ENCODE data around the gene CXCR2. TPM values are rescaled to one million over a fixed set of nuclear protein-coding genes. Genes with fewer than 3 reads are reported as not detected.

Gene CXCR2
- total RNA-seq, 1 donor from 2014 or later, result not detected

GRCh38 chr2:218123986-218124385, 1.8 kb upstream of the CXCR2 start:
- no peak for DNase-seq (ENCODE audit: extremely low spot score, unreplicated experiment)
- peaks cover 52% of the 10 kb centered on the region for H3K27me3 Mint-ChIP-seq (ENCODE audit: unreplicated experiment)
- peaks cover 11% of the 10 kb centered on the region for H3K9me3 Mint-ChIP-seq (ENCODE audit: unreplicated experiment)
- H3K4me3 Mint-ChIP-seq (ENCODE audit: unreplicated experiment), result no peak overlapping the region
- no peaks in the 10 kb centered on the region for H3K4me1 Mint-ChIP-seq (ENCODE audit: unreplicated experiment)
- H3K27ac Mint-ChIP-seq (ENCODE audit: unreplicated experiment), result no peak overlapping the region
- TF ChIP-seq CTCF (IDR thresholded peaks at IDR 0.05), result no peak
- H3K36me3 Mint-ChIP-seq (ENCODE audit: unreplicated experiment), result peaks cover 5% of the 10 kb centered on the region

DNA sequence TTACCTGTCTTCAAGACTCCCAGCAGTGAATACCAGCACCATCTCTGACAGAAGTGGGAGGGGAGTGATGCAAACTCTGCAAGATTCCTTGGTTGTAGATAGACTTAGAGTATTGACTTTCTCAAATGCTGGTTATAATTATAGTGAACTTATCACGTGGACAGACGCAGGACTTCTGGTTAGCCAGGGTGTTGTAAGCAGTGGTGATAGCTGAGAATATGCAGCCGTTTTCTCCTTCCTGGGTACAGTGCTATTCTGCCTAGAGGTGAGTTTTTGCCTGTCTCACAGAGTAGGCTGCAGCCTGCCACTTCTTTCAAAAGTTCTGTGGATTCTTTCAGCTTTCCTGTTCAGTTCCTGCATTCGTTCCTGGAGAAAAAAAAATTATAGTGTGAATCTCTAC, 733 bp upstream of the CXCR2 start:
- no peak for DNase-seq (ENCODE audit: extremely low spot score, unreplicated experiment)
- TF ChIP-seq CTCF (IDR thresholded peaks at IDR 0.05), result no peak
- no peak overlapping the region for H3K27ac Mint-ChIP-seq (ENCODE audit: unreplicated experiment)
- peaks cover 58% of the 10 kb centered on the region for H3K27me3 Mint-ChIP-seq (ENCODE audit: unreplicated experiment)
- H3K4me1 Mint-ChIP-seq (ENCODE audit: unreplicated experiment), result no peaks in the 10 kb centered on the region
- no peak overlapping the region for H3K4me3 Mint-ChIP-seq (ENCODE audit: unreplicated experiment)
- peaks cover 5% of the 10 kb centered on the region for H3K36me3 Mint-ChIP-seq (ENCODE audit: unreplicated experiment)
- peaks cover 11% of the 10 kb centered on the region for H3K9me3 Mint-ChIP-seq (ENCODE audit: unreplicated experiment)

DNA sequence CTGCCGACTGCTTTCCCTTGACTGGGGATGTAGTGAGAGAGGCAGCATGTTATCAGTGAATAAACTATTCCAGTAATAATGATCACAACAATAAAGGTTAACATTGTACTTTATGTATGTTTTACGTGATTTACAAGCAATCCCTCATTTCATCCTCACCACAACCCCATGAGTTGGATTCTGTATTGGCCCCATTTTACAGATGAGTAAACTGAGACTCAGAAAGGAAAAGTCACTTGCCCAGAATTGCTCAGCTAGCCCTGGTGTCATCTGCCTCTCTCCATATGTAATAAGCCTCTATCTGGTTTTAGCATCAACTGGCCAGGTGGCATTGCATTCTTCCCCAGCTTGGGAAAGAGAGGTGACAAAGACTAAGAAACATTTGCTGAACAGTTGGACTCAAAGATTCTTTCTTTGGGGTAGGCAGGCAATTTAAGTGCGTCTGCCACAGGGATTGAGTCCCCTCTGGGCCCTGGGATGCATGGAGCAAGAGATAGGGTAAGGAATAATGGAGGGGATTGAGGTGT, 2.2 kb downstream of the CXCR2 start:
- no peak for TF ChIP-seq CTCF (IDR thresholded peaks at IDR 0.05)
- Mint-ChIP-seq H3K4me3 (ENCODE audit: unreplicated experiment) (no peak overlapping the region), H3K27me3 (ENCODE audit: unreplicated experiment) (peaks cover 55% of the 10 kb centered on the region), H3K36me3 (ENCODE audit: unreplicated experiment) (no peaks in the 10 kb centered on the region), H3K9me3 (ENCODE audit: unreplicated experiment) (no peaks in the 10 kb centered on the region), H3K4me1 (ENCODE audit: unreplicated experiment) (no peaks in the 10 kb centered on the region), H3K27ac (ENCODE audit: unreplicated experiment) (no peak overlapping the region)
- no peak for DNase-seq (ENCODE audit: extremely low spot score, unreplicated experiment)

GRCh38 chr2:218128781-218129457, 3.1 kb downstream of the CXCR2 start:
- H3K4me3 Mint-ChIP-seq (ENCODE audit: unreplicated experiment), result no peak overlapping the region
- no peak for TF ChIP-seq CTCF (IDR thresholded peaks at IDR 0.05)
- H3K36me3 Mint-ChIP-seq (ENCODE audit: unreplicated experiment), result no peaks in the 10 kb centered on the region
- no peaks in the 10 kb centered on the region for H3K4me1 Mint-ChIP-seq (ENCODE audit: unreplicated experiment)
- H3K9me3 Mint-ChIP-seq (ENCODE audit: unreplicated experiment), result no peaks in the 10 kb centered on the region
- H3K27ac Mint-ChIP-seq (ENCODE audit: unreplicated experiment), result no peak overlapping the region
- no peak for DNase-seq (ENCODE audit: extremely low spot score, unreplicated experiment)
- peaks cover 58% of the 10 kb centered on the region for H3K27me3 Mint-ChIP-seq (ENCODE audit: unreplicated experiment)

GRCh38 chr2:218129458-218130135, 3.8 kb downstream of the CXCR2 start:
- Mint-ChIP-seq H3K4me1 (ENCODE audit: unreplicated experiment) (no peaks in the 10 kb centered on the region), H3K4me3 (ENCODE audit: unreplicated experiment) (no peak overlapping the region), H3K27ac (ENCODE audit: unreplicated experiment) (no peak overlapping the region), H3K9me3 (ENCODE audit: unreplicated experiment) (no peaks in the 10 kb centered on the region), H3K27me3 (ENCODE audit: unreplicated experiment) (peaks cover 59% of the 10 kb centered on the region), H3K36me3 (ENCODE audit: unreplicated experiment) (no peaks in the 10 kb centered on the region)
- DNase-seq (ENCODE audit: extremely low spot score, unreplicated experiment), result no peak
- no peak for TF ChIP-seq CTCF (IDR thresholded peaks at IDR 0.05)

All from osteocyte (in vitro differentiated cells).